ENCODE data around the gene MADD.
A peak's percentile ranks its signal among the peaks of the same experiment; 100 is the strongest.

MADD gene

GRCh38 chr11:47269829-47270305 lies at the start of gene MADD:
Gene MADD, plus strand, starts transcription at chr11:47270133.
- DNase-seq, result peak; percentile 80

- peak; percentile 23 for DNase-seq
Observed at GRCh38 chr11:47220401-47220821, 49.5 kb upstream of the MADD start.

- DNase-seq, result no peak
Observed at GRCh38 chr11:47222696-47223095, 47.2 kb upstream of the MADD start.

GRCh38 chr11:47225552-47226400 lies 44.2 kb upstream of the MADD start:
- peak; percentile 87 for DNase-seq

- DNase-seq, result no peak
Observed at GRCh38 chr11:47229161-47229560, 40.8 kb upstream of the MADD start.

- no peak for DNase-seq
Observed at GRCh38 chr11:47233051-47233450, 36.9 kb upstream of the MADD start.

GRCh38 chr11:47233989-47234668 lies 35.8 kb upstream of the MADD start:
- peak; percentile 65 for DNase-seq

- DNase-seq, result no peak
Observed at GRCh38 chr11:47234669-47235100, 35.2 kb upstream of the MADD start.

GRCh38 chr11:47235163-47235562 lies 34.8 kb upstream of the MADD start:
- no peak for DNase-seq

GRCh38 chr11:47236482-47236881 lies 33.5 kb upstream of the MADD start:
- DNase-seq, result no peak

- no peak for DNase-seq
Observed at GRCh38 chr11:47239852-47240251, 30.1 kb upstream of the MADD start.

GRCh38 chr11:47241841-47242301 lies 28.1 kb upstream of the MADD start:
- peak; percentile 98 for DNase-seq

- no peak for DNase-seq
Observed at GRCh38 chr11:47242596-47243192, 27.2 kb upstream of the MADD start.

- no peak for DNase-seq
Observed at GRCh38 chr11:47243454-47243853, 26.5 kb upstream of the MADD start.

- peak; percentile 97 for DNase-seq
Observed at GRCh38 chr11:47244448-47245350, 25.2 kb upstream of the MADD start.

GRCh38 chr11:47245611-47246357 lies 24.1 kb upstream of the MADD start:
- DNase-seq, result no peak

- DNase-seq, result no peak
Observed at GRCh38 chr11:47247502-47247901, 22.4 kb upstream of the MADD start.

- peak; percentile 74 for DNase-seq
Observed at GRCh38 chr11:47248304-47248663, 21.6 kb upstream of the MADD start.

GRCh38 chr11:47248664-47249377 lies 21.1 kb upstream of the MADD start, which contains the start of gene ACP2:
Gene ACP2, minus strand, starts transcription at chr11:47248814. Its CDS starts 25 bp downstream, at chr11:47248789.
- peak; percentile 90 for DNase-seq

- no peak for DNase-seq
Observed at GRCh38 chr11:47249378-47249715, 20.6 kb upstream of the MADD start.

- no peak for DNase-seq
Observed at GRCh38 chr11:47251751-47252150, 18.2 kb upstream of the MADD start.
